Caco-2 (cell line): ENCODE results near the gene ETV6. TPM values are rescaled to one million over a fixed set of nuclear protein-coding genes. Genes with fewer than 3 reads are reported as not detected.

Experiments used
- BruUV-seq: library from RNA; stranded (reverse); fragments of 400-500 nt; replicated peaks from 2 replicates; lab custom pipeline; 2021; lab: Mats Ljungman, UMichigan
- CTCF ChIA-PET: fragments of 300-600 bp; sonication (Branson Sonifier 250); formaldehyde crosslinking; loops from one replicate; lab custom pipeline; 2022; ENCODE audit warnings: antibody characterized with exemption; lab: Charles Lee
- POLR2A ChIA-PET: fragments of 300-600 bp; sonication (Branson Sonifier 250); formaldehyde crosslinking; loops from one replicate; lab custom pipeline; 2022; ENCODE audit warnings: antibody characterized with exemption; lab: Charles Lee
- DNase-seq, 2 experiments: peaks; one replicate each; pipeline versions ENCODE4 v3.0.0 to v3.0.0-alpha.2; 2020 to 2022
- H3K27me3 ChIP-seq: replicated peaks from 2 replicates; pipeline ENCODE4 v1.6.0; 2011; ENCODE audit warnings: low read length; ENCODE audit not compliant: control insufficient read depth, insufficient read depth
- H3K36me3 ChIP-seq: 2 replicates; pipeline ENCODE4 v1.5.1; 2011; ENCODE audit warnings: low read length; ENCODE audit not compliant: control insufficient read depth, insufficient read depth
- H3K4me1 ChIP-seq: fragments of 250-450 bp; sonication (Bioruptor Pico); 2 replicates; pipeline ENCODE4 v1.5.1; 2020; ENCODE audit warnings: mild to moderate bottlenecking
- H3K4me3 ChIP-seq: 2 replicates; pipeline ENCODE4 v1.5.1; 2011; ENCODE audit warnings: low read depth, mild to moderate bottlenecking, control low read depth, low read length
- H3K9me3 ChIP-seq: fragments of 250-450 bp; sonication (Bioruptor Pico); 2 replicates; pipeline ENCODE4 v1.5.1; 2020; ENCODE audit warnings: mild to moderate bottlenecking, moderate library complexity
- H3K27ac Mint-ChIP-seq: one replicate; pipeline ENCODE4 v1.8.0; 2022; ENCODE audit warnings: mixed read lengths; ENCODE audit not compliant: unreplicated experiment
- H3K27me3 Mint-ChIP-seq: one replicate; pipeline ENCODE4 v1.8.0; 2022; ENCODE audit warnings: mixed read lengths; ENCODE audit not compliant: insufficient read depth, unreplicated experiment
- H3K36me3 Mint-ChIP-seq: one replicate; pipeline ENCODE4 v1.8.0; 2022; ENCODE audit warnings: mild to moderate bottlenecking, mixed read lengths; ENCODE audit not compliant: insufficient read depth, unreplicated experiment
- H3K4me1 Mint-ChIP-seq: one replicate; pipeline ENCODE4 v1.8.0; 2022; ENCODE audit warnings: low read depth, mixed read lengths; ENCODE audit not compliant: unreplicated experiment
- H3K4me3 Mint-ChIP-seq: one replicate; pipeline ENCODE4 v1.8.0; 2022; ENCODE audit warnings: mild to moderate bottlenecking, moderate library complexity, mixed read lengths; ENCODE audit not compliant: unreplicated experiment
- H3K9me3 Mint-ChIP-seq: one replicate; pipeline ENCODE4 v1.8.0; 2022; ENCODE audit warnings: mixed read lengths; ENCODE audit not compliant: unreplicated experiment
- intact Hi-C: fragments of 100-400 bp; cut with micrococcal nuclease; formaldehyde crosslinking; loops from one replicate; pipeline ENCODE4 v1.10.0; 2022; ENCODE audit not compliant: unreplicated experiment
- total RNA-seq: library from RNA; stranded (reverse); gene quantifications from 2 replicates; pipeline ENCODE4 v1.2.3, GENCODE V29; 2022
- TF ChIP-seq, protein P1 (sequence below), 2 experiments: fragments of 200-600 bp in 1 of 2; IDR thresholded peaks; 1 replicate in 1 of 2; 2 replicates in 1 of 2; pipeline versions ENCODE4 v1.5.1 to v1.8.0; 2011 to 2022; ENCODE audit warnings: antibody characterized with exemption in 1 of 2, control low read depth in 1 of 2, inconsistent platforms in 1 of 2, low read depth in 1 of 2, low read length in 1 of 2, mild to moderate bottlenecking in 1 of 2, moderate library complexity in 1 of 2; ENCODE audit not compliant: insufficient read depth in 1 of 2, severe bottlenecking in 1 of 2, unreplicated experiment in 1 of 2

The ETV6 gene
- total RNA-seq, 1 experiment from 2014 or later: 15.6 TPM

DNA sequence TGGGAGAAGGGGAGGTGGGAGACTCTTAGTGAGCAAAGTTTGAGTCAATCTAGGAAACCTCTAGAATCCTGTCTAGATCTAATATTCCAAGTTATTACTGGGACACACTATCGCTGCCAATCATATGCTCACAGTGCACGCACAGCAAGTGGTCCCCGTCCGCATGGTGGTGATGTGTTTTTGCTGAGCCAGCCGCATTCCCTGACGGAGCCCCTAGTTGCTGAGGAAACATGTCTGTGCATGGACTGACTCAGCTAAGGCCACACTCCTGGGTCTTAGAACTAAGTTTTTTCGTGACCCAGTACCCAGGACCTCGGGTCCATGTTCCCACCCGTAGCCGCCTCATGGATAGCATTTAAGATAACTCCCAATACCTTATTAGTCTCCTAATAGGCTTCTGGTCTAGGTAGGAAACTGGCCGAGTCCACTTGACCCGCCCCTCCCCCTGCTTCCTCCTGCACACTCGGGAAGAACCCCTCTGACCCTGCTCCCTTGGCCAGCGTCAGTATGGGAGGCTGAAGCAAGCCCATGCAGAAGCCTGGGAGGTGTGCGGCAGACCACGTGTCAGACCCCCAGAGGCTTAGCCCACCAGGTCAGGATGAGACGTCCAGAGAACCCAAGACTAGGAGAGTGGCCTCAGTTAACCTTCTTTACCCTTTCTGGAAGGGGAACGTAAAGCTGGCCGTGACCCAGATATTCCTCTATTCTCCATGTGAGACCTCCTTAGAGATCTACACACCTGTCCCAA lies 200.5 kb downstream of the ETV6 start:
- H3K27me3 Mint-ChIP-seq: no peaks in the 10 kb centered on the region
- intact Hi-C loops: no loop called here
- no TSS peak for BruUV-seq
- no peak overlapping the region for H3K4me3 ChIP-seq
- no peaks in the 10 kb centered on the region for H3K4me1 Mint-ChIP-seq
- TF ChIP-seq, protein P1, sequence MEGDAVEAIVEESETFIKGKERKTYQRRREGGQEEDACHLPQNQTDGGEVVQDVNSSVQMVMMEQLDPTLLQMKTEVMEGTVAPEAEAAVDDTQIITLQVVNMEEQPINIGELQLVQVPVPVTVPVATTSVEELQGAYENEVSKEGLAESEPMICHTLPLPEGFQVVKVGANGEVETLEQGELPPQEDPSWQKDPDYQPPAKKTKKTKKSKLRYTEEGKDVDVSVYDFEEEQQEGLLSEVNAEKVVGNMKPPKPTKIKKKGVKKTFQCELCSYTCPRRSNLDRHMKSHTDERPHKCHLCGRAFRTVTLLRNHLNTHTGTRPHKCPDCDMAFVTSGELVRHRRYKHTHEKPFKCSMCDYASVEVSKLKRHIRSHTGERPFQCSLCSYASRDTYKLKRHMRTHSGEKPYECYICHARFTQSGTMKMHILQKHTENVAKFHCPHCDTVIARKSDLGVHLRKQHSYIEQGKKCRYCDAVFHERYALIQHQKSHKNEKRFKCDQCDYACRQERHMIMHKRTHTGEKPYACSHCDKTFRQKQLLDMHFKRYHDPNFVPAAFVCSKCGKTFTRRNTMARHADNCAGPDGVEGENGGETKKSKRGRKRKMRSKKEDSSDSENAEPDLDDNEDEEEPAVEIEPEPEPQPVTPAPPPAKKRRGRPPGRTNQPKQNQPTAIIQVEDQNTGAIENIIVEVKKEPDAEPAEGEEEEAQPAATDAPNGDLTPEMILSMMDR (IDR thresholded peaks at IDR 0.05; ENCODE audit: insufficient read depth in 1 of 2, low read depth in 1 of 2, low read length in 1 of 2, severe bottlenecking in 1 of 2, unreplicated experiment in 1 of 2): no peak
- no peaks in the 10 kb centered on the region for H3K9me3 ChIP-seq
- H3K36me3 Mint-ChIP-seq: no peaks in the 10 kb centered on the region
- no peaks in the 10 kb centered on the region for H3K9me3 Mint-ChIP-seq
- ChIA-PET POLR2A (no interaction called here), CTCF (no interaction called here)
- H3K36me3 ChIP-seq: no peaks in the 10 kb centered on the region
- no peaks in the 10 kb centered on the region for H3K4me1 ChIP-seq
- no peaks in the 10 kb centered on the region for H3K27me3 ChIP-seq
- H3K4me3 Mint-ChIP-seq: no peak overlapping the region
- no peak for DNase-seq
- no peak overlapping the region for H3K27ac Mint-ChIP-seq

DNA sequence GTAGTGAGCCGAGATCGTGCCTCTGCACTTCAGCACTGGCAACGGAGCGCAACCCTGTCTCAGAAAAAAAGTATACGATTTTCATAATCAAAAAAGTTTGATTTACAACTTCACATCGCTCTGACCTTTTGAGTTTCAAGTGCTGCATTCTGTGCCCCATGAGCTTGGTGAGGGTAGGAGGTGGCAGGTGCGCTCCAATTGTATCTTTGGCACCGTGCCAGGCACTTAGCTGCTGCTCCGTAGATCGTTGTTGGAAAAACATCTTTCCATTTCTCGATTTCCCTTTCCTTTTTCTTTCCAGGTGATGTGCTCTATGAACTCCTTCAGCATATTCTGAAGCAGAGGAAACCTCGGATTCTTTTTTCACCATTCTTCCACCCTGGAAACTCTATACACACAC lies 203.7 kb downstream of the ETV6 start:
- no TSS peak for BruUV-seq
- Mint-ChIP-seq H3K9me3 (no peaks in the 10 kb centered on the region), H3K27me3 (no peaks in the 10 kb centered on the region), H3K4me3 (no peak overlapping the region), H3K27ac (no peak overlapping the region), H3K4me1 (no peaks in the 10 kb centered on the region), H3K36me3 (no peaks in the 10 kb centered on the region)
- no peak for DNase-seq
- POLR2A ChIA-PET: no interaction called here
- intact Hi-C loops: no loop called here
- Histone ChIP-seq H3K4me1 (no peaks in the 10 kb centered on the region), H3K4me3 (no peak overlapping the region), H3K9me3 (no peaks in the 10 kb centered on the region), H3K27me3 (no peaks in the 10 kb centered on the region), H3K36me3 (no peaks in the 10 kb centered on the region)
- CTCF ChIA-PET: no interaction called here
- TF ChIP-seq, protein P1 (IDR thresholded peaks at IDR 0.05; ENCODE audit: insufficient read depth in 1 of 2, low read depth in 1 of 2, low read length in 1 of 2, severe bottlenecking in 1 of 2, unreplicated experiment in 1 of 2): no peak

DNA sequence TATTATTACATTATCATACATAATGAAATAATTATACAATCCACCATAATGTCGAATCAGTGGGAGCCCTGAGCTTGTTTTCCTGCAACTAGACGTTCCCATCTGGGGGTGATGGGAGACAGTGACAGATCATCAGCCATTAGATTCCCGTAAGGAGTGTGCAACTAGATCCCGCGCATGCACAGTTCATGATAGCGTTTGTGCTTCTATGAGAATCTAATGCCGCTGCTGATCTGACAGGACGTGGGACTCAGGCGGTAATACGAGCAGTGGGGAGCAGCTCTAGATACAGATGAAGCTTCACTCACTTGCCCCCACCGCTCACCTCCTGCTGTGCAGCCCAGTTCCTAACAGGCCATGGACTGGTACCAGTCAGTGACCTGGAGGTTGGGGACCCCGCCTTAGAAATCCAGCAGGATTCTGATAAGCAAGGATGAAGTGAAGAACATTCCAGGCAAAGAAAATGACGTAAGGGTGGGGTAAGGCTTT lies 204.6 kb downstream of the ETV6 start:
- ChIA-PET CTCF (no interaction called here), POLR2A (no interaction called here)
- H3K36me3 ChIP-seq: no peaks in the 10 kb centered on the region
- H3K4me3 ChIP-seq: no peak overlapping the region
- no peaks in the 10 kb centered on the region for H3K4me1 Mint-ChIP-seq
- H3K27me3 Mint-ChIP-seq: no peaks in the 10 kb centered on the region
- no peaks in the 10 kb centered on the region for H3K9me3 ChIP-seq
- H3K36me3 Mint-ChIP-seq: no peaks in the 10 kb centered on the region
- no peak overlapping the region for H3K4me3 Mint-ChIP-seq
- no peaks in the 10 kb centered on the region for H3K4me1 ChIP-seq
- no peaks in the 10 kb centered on the region for H3K9me3 Mint-ChIP-seq
- intact Hi-C loops: no loop called here
- TF ChIP-seq, protein P1 (IDR thresholded peaks at IDR 0.05; ENCODE audit: insufficient read depth in 1 of 2, low read depth in 1 of 2, low read length in 1 of 2, severe bottlenecking in 1 of 2, unreplicated experiment in 1 of 2): no peak
- no peak overlapping the region for H3K27ac Mint-ChIP-seq
- H3K27me3 ChIP-seq: no peaks in the 10 kb centered on the region
- BruUV-seq: no TSS peak
- DNase-seq: no peak
